K562 (cell line): ENCODE results near the gene SV2C. TPM values are rescaled to one million over a fixed set of nuclear protein-coding genes. Genes with fewer than 3 reads are reported as not detected.

Source experiments
- FOXA1 ChIP-seq: fragments of 450-650 bp; IDR thresholded peaks from 2 replicates; pipeline ENCODE4 v1.6.1; 2016; ENCODE audit warnings: mild to moderate bottlenecking, borderline replicate concordance
- FOXO4 ChIP-seq: fragments of 450-650 bp; formaldehyde crosslinking; IDR thresholded peaks from 2 replicates; pipeline ENCODE4 v1.4.0; 2020; ENCODE audit warnings: mild to moderate bottlenecking, moderate library complexity
- FOXP1 ChIP-seq: sonication (generic); formaldehyde crosslinking; IDR thresholded peaks from 2 replicates; pipeline ENCODE4 v1.8.0; 2022; ENCODE audit warnings: mild to moderate bottlenecking, missing genetic modification reagents
- ILF3 ChIP-seq: fragments of 450-650 bp; IDR thresholded peaks from 2 replicates; pipeline ENCODE4 v1.6.1; 2018; ENCODE audit warnings: antibody characterized with exemption, mild to moderate bottlenecking, moderate library complexity, borderline replicate concordance
- L3MBTL2 ChIP-seq: fragments of 450-650 bp; IDR thresholded peaks from 2 replicates; pipeline ENCODE4 v1.6.1; 2016; ENCODE audit warnings: mild to moderate bottlenecking, moderate library complexity
- MAZ ChIP-seq, 2 experiments: fragments of 450-650 bp in 1 of 2; sonication (generic) in 1 of 2; formaldehyde crosslinking; IDR thresholded peaks in 1 of 2; conservative IDR thresholded peaks in 1 of 2; 2 replicates each; pipeline versions ENCODE4 v1.4.0 to v1.5.0; 2020; ENCODE audit warnings: mild to moderate bottlenecking in 1 of 2, missing genetic modification reagents in 1 of 2
- MLX ChIP-seq, 2 experiments: fragments of 450-650 bp in 1 of 2; sonication (generic) in 1 of 2; formaldehyde crosslinking; conservative IDR thresholded peaks; 2 replicates each; pipeline versions ENCODE4 v1.4.0 to v1.8.1; 2020 to 2022; ENCODE audit warnings: mild to moderate bottlenecking in 1 of 2, missing genetic modification reagents in 1 of 2
- MYNN ChIP-seq, 2 experiments: sonication (generic); formaldehyde crosslinking in 1 of 2; IDR thresholded peaks; 2 replicates each; pipeline versions ENCODE4 v1.5.0 to v1.6.1; 2016 to 2020; ENCODE audit warnings: antibody characterized with exemption in 1 of 2, missing genetic modification reagents in 1 of 2
- NONO ChIP-seq, 2 experiments: fragments of 200-400 bp in 1 of 2; fragments of 450-650 bp in 1 of 2; formaldehyde crosslinking in 1 of 2; IDR thresholded peaks; 2 replicates each; pipeline ENCODE4 v1.6.1; 2017; ENCODE audit warnings: low read depth in 2 of 2, mild to moderate bottlenecking in 2 of 2, moderate library complexity in 2 of 2, low read length in 1 of 2
- PTTG1 ChIP-seq: fragments of 450-650 bp; IDR thresholded peaks from 2 replicates; pipeline ENCODE4 v1.6.1; 2016; ENCODE audit warnings: low read depth, mild to moderate bottlenecking, missing genetic modification characterization, missing compliant biosample characterization
- ZNF146 ChIP-seq: IDR thresholded peaks from one replicate; pipeline ENCODE4 v1.6.1; 2018; ENCODE audit warnings: missing compliant biosample characterization; ENCODE audit not compliant: unreplicated experiment
- ZNF316 ChIP-seq: fragments of 450-650 bp; IDR thresholded peaks from 2 replicates; pipeline ENCODE4 v1.6.1; 2016
- ZNF695 ChIP-seq: fragments of 450-650 bp; formaldehyde crosslinking; IDR thresholded peaks from 2 replicates; pipeline ENCODE4 v1.4.0; 2020; ENCODE audit warnings: mild to moderate bottlenecking, moderate library complexity
- polyA plus RNA-seq, 8 experiments: library from polyadenylated mRNA; depleted of rRNA in 4 of 8; stranded (reverse) in 5 of 8; unstranded in 3 of 8; fragments of >200 nt; fragmentation: Nextera tagmentation in 2 of 8; fragmentation: Illumina TruSeq in 1 of 8; extraction: Ambion mirVana in 2 of 8; extraction: Trizol in 1 of 8; gene quantifications; 2 replicates each; pipeline versions ENCODE4 v1.2.1 to v1.2.3, GENCODE V29; 2011 to 2014; ENCODE audit warnings: inconsistent platforms in 1 of 8, missing spikeins in 1 of 8
- total RNA-seq, 7 experiments: library from RNA; depleted of rRNA in 6 of 7; stranded (reverse); fragments of >200 nt in 6 of 7; fragmentation: Illumina TruSeq in 2 of 7; extraction: Trizol in 2 of 7; gene quantifications; 2 replicates each; pipeline versions ENCODE4 v1.2.1 to v1.2.3, GENCODE V29; 2011 to 2021; ENCODE audit warnings: low replicate concordance in 1 of 7
- TF ChIP-seq, protein P1 (sequence below): sonication (generic); formaldehyde crosslinking; IDR thresholded peaks from 2 replicates; pipeline ENCODE4 v1.8.0; 2023; ENCODE audit warnings: missing genetic modification reagents, mild to moderate bottlenecking, borderline replicate concordance
- TF ChIP-seq, protein P2 (sequence below): fragments of 250-450 bp; sonication (Bioruptor Pico); IDR thresholded peaks from 2 replicates; pipeline ENCODE4 v1.5.0; 2020; ENCODE audit warnings: mild to moderate bottlenecking

SV2C gene
- total and polyA plus RNA-seq, 9 of the 15 experiments (the other 6 are each of a cell fraction or from before 2014, with no cell fraction given): 0.05 TPM; not detected in 8

GRCh38 chr5:76256116-76256889 lies 173.1 kb downstream of the SV2C start (continued):
- TF ChIP-seq MYNN (IDR thresholded peaks at IDR 0.05): 0 out of 2 replicates have a peak, but pooled peaks have one; percentile 69
- no peak for TF ChIP-seq MYNN (CRISPR knock-in tag; IDR thresholded peaks at IDR 0.05)
- TF ChIP-seq, protein P1, sequence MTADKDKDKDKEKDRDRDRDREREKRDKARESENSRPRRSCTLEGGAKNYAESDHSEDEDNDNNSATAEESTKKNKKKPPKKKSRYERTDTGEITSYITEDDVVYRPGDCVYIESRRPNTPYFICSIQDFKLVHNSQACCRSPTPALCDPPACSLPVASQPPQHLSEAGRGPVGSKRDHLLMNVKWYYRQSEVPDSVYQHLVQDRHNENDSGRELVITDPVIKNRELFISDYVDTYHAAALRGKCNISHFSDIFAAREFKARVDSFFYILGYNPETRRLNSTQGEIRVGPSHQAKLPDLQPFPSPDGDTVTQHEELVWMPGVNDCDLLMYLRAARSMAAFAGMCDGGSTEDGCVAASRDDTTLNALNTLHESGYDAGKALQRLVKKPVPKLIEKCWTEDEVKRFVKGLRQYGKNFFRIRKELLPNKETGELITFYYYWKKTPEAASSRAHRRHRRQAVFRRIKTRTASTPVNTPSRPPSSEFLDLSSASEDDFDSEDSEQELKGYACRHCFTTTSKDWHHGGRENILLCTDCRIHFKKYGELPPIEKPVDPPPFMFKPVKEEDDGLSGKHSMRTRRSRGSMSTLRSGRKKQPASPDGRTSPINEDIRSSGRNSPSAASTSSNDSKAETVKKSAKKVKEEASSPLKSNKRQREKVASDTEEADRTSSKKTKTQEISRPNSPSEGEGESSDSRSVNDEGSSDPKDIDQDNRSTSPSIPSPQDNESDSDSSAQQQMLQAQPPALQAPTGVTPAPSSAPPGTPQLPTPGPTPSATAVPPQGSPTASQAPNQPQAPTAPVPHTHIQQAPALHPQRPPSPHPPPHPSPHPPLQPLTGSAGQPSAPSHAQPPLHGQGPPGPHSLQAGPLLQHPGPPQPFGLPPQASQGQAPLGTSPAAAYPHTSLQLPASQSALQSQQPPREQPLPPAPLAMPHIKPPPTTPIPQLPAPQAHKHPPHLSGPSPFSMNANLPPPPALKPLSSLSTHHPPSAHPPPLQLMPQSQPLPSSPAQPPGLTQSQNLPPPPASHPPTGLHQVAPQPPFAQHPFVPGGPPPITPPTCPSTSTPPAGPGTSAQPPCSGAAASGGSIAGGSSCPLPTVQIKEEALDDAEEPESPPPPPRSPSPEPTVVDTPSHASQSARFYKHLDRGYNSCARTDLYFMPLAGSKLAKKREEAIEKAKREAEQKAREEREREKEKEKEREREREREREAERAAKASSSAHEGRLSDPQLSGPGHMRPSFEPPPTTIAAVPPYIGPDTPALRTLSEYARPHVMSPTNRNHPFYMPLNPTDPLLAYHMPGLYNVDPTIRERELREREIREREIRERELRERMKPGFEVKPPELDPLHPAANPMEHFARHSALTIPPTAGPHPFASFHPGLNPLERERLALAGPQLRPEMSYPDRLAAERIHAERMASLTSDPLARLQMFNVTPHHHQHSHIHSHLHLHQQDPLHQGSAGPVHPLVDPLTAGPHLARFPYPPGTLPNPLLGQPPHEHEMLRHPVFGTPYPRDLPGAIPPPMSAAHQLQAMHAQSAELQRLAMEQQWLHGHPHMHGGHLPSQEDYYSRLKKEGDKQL: no peak
- no peak for TF ChIP-seq FOXP1
- TF ChIP-seq NONO (IDR thresholded peaks at IDR 0.05; ENCODE audit: low read depth in 2 of 2, low read length in 1 of 2): no peak
- TF ChIP-seq, protein P2, sequence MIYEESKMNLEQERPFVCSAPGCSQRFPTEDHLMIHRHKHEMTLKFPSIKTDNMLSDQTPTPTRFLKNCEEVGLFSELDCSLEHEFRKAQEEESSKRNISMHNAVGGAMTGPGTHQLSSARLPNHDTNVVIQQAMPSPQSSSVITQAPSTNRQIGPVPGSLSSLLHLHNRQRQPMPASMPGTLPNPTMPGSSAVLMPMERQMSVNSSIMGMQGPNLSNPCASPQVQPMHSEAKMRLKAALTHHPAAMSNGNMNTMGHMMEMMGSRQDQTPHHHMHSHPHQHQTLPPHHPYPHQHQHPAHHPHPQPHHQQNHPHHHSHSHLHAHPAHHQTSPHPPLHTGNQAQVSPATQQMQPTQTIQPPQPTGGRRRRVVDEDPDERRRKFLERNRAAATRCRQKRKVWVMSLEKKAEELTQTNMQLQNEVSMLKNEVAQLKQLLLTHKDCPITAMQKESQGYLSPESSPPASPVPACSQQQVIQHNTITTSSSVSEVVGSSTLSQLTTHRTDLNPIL: no peak
- no peak for TF ChIP-seq ZNF316
- no peak for TF ChIP-seq MLX (CRISPR knock-in tag; conservative IDR thresholded peaks at IDR 0.05)
- no peak for TF ChIP-seq ZNF146 (CRISPR knock-in tag)
- TF ChIP-seq L3MBTL2: no peak
- no peak for TF ChIP-seq ILF3
- no peak for TF ChIP-seq PTTG1 (tag)
- TF ChIP-seq MAZ (CRISPR knock-in tag; conservative IDR thresholded peaks at IDR 0.05 in 1 of 2, IDR thresholded peaks at IDR 0.05 in 1 of 2): 0 out of 4 replicates have a peak, but pooled peaks of 1 of the 2 experiments have one; percentile 25
- TF ChIP-seq ZNF695 (CRISPR knock-in tag): 0 out of 2 replicates have a peak, but pooled peaks have one; percentile 10
- no peak for TF ChIP-seq FOXA1
- TF ChIP-seq FOXO4 (CRISPR knock-in tag): no peak
